H9 (cell line): ENCODE data around the gene CROCC2. TPM values are rescaled to one million over a fixed set of nuclear protein-coding genes. Genes with fewer than 3 reads are reported as not detected.
A peak's percentile ranks its signal among the peaks of the same experiment; 100 is the strongest.

Experiments used
- DNase-seq: peaks from one replicate; pipeline ENCODE4 v3.0.0-alpha.2; 2017
- H2AFZ ChIP-seq: one replicate; pipeline ENCODE4 v1.6.1; 2013; ENCODE audit warnings: mild to moderate bottlenecking, low read length, control low read depth, moderate library complexity
- H2AK5ac ChIP-seq: 2 replicates; pipeline ENCODE4 v1.6.1; 2013; ENCODE audit warnings: low read length, control low read depth, mixed read lengths; ENCODE audit not compliant: insufficient read length
- H2BK120ac ChIP-seq: one replicate; pipeline ENCODE4 v1.6.1; 2013; ENCODE audit warnings: low read depth, mild to moderate bottlenecking, low read length, control low read depth, inconsistent platforms; ENCODE audit not compliant: poor library complexity, severe bottlenecking
- H2BK12ac ChIP-seq: 2 replicates; pipeline ENCODE4 v1.6.1; 2013; ENCODE audit warnings: low read length, control low read depth, mixed read lengths, low read depth; ENCODE audit not compliant: insufficient read length
- H2BK15ac ChIP-seq: 2 replicates; pipeline ENCODE4 v1.6.1; 2013; ENCODE audit warnings: low read depth, low read length, control low read depth
- H2BK20ac ChIP-seq: one replicate; pipeline ENCODE4 v1.6.1; 2013; ENCODE audit warnings: low read depth, mild to moderate bottlenecking, low read length, control low read depth, inconsistent platforms; ENCODE audit not compliant: poor library complexity, severe bottlenecking
- H2BK5ac ChIP-seq: 2 replicates; pipeline ENCODE4 v1.6.1; 2013; ENCODE audit warnings: low read length, control low read depth, mixed read lengths; ENCODE audit not compliant: insufficient read length
- H3K14ac ChIP-seq: 2 replicates; pipeline ENCODE4 v1.6.1; 2013; ENCODE audit warnings: low read length, control low read depth; ENCODE audit not compliant: insufficient read depth
- H3K18ac ChIP-seq: 2 replicates; pipeline ENCODE4 v1.6.1; 2013; ENCODE audit warnings: low read depth, mild to moderate bottlenecking, mixed read lengths, low read length, control low read depth; ENCODE audit not compliant: insufficient read length
- H3K23ac ChIP-seq: 2 replicates; pipeline ENCODE4 v1.6.1; 2013; ENCODE audit warnings: low read length, control low read depth, mixed read lengths, low read depth; ENCODE audit not compliant: insufficient read length
- H3K23me2 ChIP-seq: 2 replicates; pipeline ENCODE4 v1.6.1; 2013; ENCODE audit warnings: low read depth, mild to moderate bottlenecking, mixed read lengths, low read length, control low read depth; ENCODE audit not compliant: insufficient read length, poor library complexity, severe bottlenecking
- H3K27ac ChIP-seq: 2 replicates; pipeline ENCODE4 v1.5.1; 2013; ENCODE audit warnings: low read length, control low read depth, mixed read lengths, low read depth; ENCODE audit not compliant: insufficient read length
- H3K27me3 ChIP-seq: 2 replicates; pipeline ENCODE4 v1.6.1; 2013; ENCODE audit warnings: low read length, control low read depth, inconsistent platforms; ENCODE audit not compliant: insufficient read depth
- H3K4ac ChIP-seq: 2 replicates; pipeline ENCODE4 v1.6.1; 2013; ENCODE audit warnings: low read depth, mild to moderate bottlenecking, control low read depth, inconsistent platforms, low read length, moderate library complexity
- H3K4me1 ChIP-seq: 2 replicates; pipeline ENCODE4 v1.6.1; 2013; ENCODE audit warnings: low read length, control low read depth, inconsistent platforms; ENCODE audit not compliant: insufficient read depth
- H3K4me2 ChIP-seq: 2 replicates; pipeline ENCODE4 v1.6.1; 2013; ENCODE audit warnings: low read length, control low read depth, mixed read lengths; ENCODE audit not compliant: insufficient read length, insufficient read depth
- H3K56ac ChIP-seq: 2 replicates; pipeline ENCODE4 v1.6.1; 2013; ENCODE audit warnings: low read depth, mild to moderate bottlenecking, mixed read lengths, low read length, control low read depth; ENCODE audit not compliant: insufficient read length
- H3K79me1 ChIP-seq: 2 replicates; pipeline ENCODE4 v1.6.1; 2013; ENCODE audit warnings: low read depth, mild to moderate bottlenecking, moderate library complexity, low read length, control low read depth, inconsistent platforms; ENCODE audit not compliant: insufficient read depth, poor library complexity, severe bottlenecking
- H3K79me2 ChIP-seq: 2 replicates; pipeline ENCODE4 v1.6.1; 2013; ENCODE audit warnings: low read length, control low read depth, inconsistent platforms; ENCODE audit not compliant: insufficient read depth
- H3K9ac ChIP-seq: 2 replicates; pipeline ENCODE4 v1.6.1; 2013; ENCODE audit warnings: low read length, control low read depth, mixed read lengths; ENCODE audit not compliant: insufficient read length; ENCODE audit errors: extremely low read depth
- H3K9me3 ChIP-seq: one replicate; pipeline ENCODE4 v1.6.1; 2013; ENCODE audit warnings: low read depth, low read length, inconsistent platforms; ENCODE audit not compliant: control insufficient read depth
- H3T11ph ChIP-seq: one replicate; pipeline ENCODE4 v1.6.1; 2013; ENCODE audit warnings: mild to moderate bottlenecking, low read length, control low read depth, inconsistent platforms
- H4K20me1 ChIP-seq: one replicate; pipeline ENCODE4 v1.6.1; 2013; ENCODE audit not compliant: control insufficient read depth, insufficient read length, insufficient read depth
- H4K5ac ChIP-seq: 2 replicates; pipeline ENCODE4 v1.6.1; 2013; ENCODE audit warnings: low read depth, mild to moderate bottlenecking, mixed read lengths, low read length, control low read depth; ENCODE audit not compliant: insufficient read length
- H4K8ac ChIP-seq: replicated peaks from 2 replicates; pipeline ENCODE4 v1.6.1; 2013; ENCODE audit warnings: low read length, control low read depth, mixed read lengths, low read depth; ENCODE audit not compliant: insufficient read length
- H4K91ac ChIP-seq: 2 replicates; pipeline ENCODE4 v1.6.1; 2013; ENCODE audit warnings: low read depth, mild to moderate bottlenecking, moderate library complexity, mixed read lengths, low read length, control low read depth; ENCODE audit not compliant: insufficient read length
- H3K27ac Mint-ChIP-seq, 3 experiments: 2 replicates in 2 of 3; 3 replicates in 1 of 3; pipeline ENCODE4 v1.8.0; 2020 to 2021; ENCODE audit warnings: mixed read lengths in 3 of 3, mild to moderate bottlenecking in 1 of 3, moderate library complexity in 1 of 3
- H3K27me3 Mint-ChIP-seq: 2 replicates; pipeline ENCODE4 v1.8.0; 2021; ENCODE audit warnings: low read depth, mild to moderate bottlenecking, moderate library complexity, mixed read lengths
- H3K36me3 Mint-ChIP-seq, 3 experiments: 2 replicates in 2 of 3; 3 replicates in 1 of 3; pipeline ENCODE4 v1.8.0; 2020 to 2021; ENCODE audit warnings: low read depth in 3 of 3, mixed read lengths in 3 of 3; ENCODE audit not compliant: insufficient read depth in 1 of 3
- H3K4me1 Mint-ChIP-seq, 2 experiments: 2 replicates each; pipeline ENCODE4 v1.8.0; 2020; ENCODE audit warnings: mixed read lengths in 2 of 2
- H3K4me3 Mint-ChIP-seq, 2 experiments: 2 replicates in 1 of 2; 3 replicates in 1 of 2; pipeline ENCODE4 v1.8.0; 2020 to 2021; ENCODE audit warnings: mild to moderate bottlenecking in 2 of 2, mixed read lengths in 2 of 2, moderate library complexity in 1 of 2
- H3K9me3 Mint-ChIP-seq, 2 experiments: 2 replicates in 1 of 2; 3 replicates in 1 of 2; pipeline ENCODE4 v1.8.0; 2020; ENCODE audit warnings: mild to moderate bottlenecking in 2 of 2, mixed read lengths in 2 of 2, moderate library complexity in 1 of 2
- CTCF ChIP-seq: fragments of 200-600 bp; sonication (generic); conservative IDR thresholded peaks from 3 replicates; pipeline ENCODE4 v1.8.0; 2021; ENCODE audit warnings: antibody characterized with exemption, mild to moderate bottlenecking
- WGBS: extraction: QIAGEN DNeasy Blood & Tissue Kit; methylation state at CpG from one replicate; pipeline ENCODE4 v1.1.7; 2013; ENCODE audit warnings: missing lambda C conversion rate, low lambda C conversion rate, mixed read lengths; ENCODE audit not compliant: insufficient read length; ENCODE audit errors: extremely low coverage; 5-methylcytosine and 5-hydroxymethylcytosine counted together
- total RNA-seq: library from RNA; stranded (reverse); gene quantifications from 2 replicates; pipeline ENCODE4 v1.2.1, GENCODE V29; 2021

CROCC2 gene
- total RNA-seq, 1 experiment from 2014 or later: not detected

- H3K9me3 ChIP-seq: no peaks in the 10 kb centered on the region
- WGBS: no CpG with 5 or more reads among the region's 19 CpGs
- H4K8ac ChIP-seq: no peak overlapping the region
- no peak overlapping the region for H4K5ac ChIP-seq
- H3K18ac ChIP-seq: no peak overlapping the region
- no peaks in the 10 kb centered on the region for H3K79me1 ChIP-seq
- H2BK20ac ChIP-seq: no peak overlapping the region
- Mint-ChIP-seq H3K4me1 (peaks cover 13 to 17% of the 10 kb centered on the region in 2 experiments), H3K4me3 (no peak overlapping the region), H3K27me3 (no peaks in the 10 kb centered on the region; the same call in none of the 2 replicates), H3K9me3 (no peaks in the 10 kb centered on the region), H3K27ac (no peak overlapping the region), H3K36me3 (no peaks in the 10 kb centered on the region)
- no peak overlapping the region for H3K4ac ChIP-seq
- no peak overlapping the region for H2AFZ ChIP-seq
- no peak overlapping the region for H2BK15ac ChIP-seq
- H4K91ac ChIP-seq: no peak overlapping the region
- no peak overlapping the region for H2AK5ac ChIP-seq
- TF ChIP-seq CTCF: no peak
- no peak overlapping the region for H3K27ac ChIP-seq
- H2BK120ac ChIP-seq: no peak overlapping the region
- no peaks in the 10 kb centered on the region for H3K27me3 ChIP-seq
- no peak overlapping the region for H3K56ac ChIP-seq
- H3K23me2 ChIP-seq: no peaks in the 10 kb centered on the region
- H3K9ac ChIP-seq: no peak overlapping the region
- no peaks in the 10 kb centered on the region for H3K79me2 ChIP-seq
- H2BK12ac ChIP-seq: no peak overlapping the region
- H3T11ph ChIP-seq: no peak overlapping the region
- peak; percentile 18 for DNase-seq
- H4K20me1 ChIP-seq: no peaks in the 10 kb centered on the region
- no peak overlapping the region for H2BK5ac ChIP-seq
- H3K14ac ChIP-seq: no peak overlapping the region
- H3K4me2 ChIP-seq: no peak overlapping the region
- H3K4me1 ChIP-seq: no peaks in the 10 kb centered on the region; the same call in 1 of the 2 replicates
- H3K23ac ChIP-seq: no peak overlapping the region
Observed at GRCh38 chr2:240958366-240959213, 52.5 kb downstream of the CROCC2 start.
